ENCODE results near the gene C11orf87. TPM values are rescaled to one million over a fixed set of nuclear protein-coding genes. Genes with fewer than 3 reads are reported as not detected.
A peak's percentile ranks its signal among the peaks of the same experiment; 100 is the strongest.

The C11orf87 gene
- polyA plus RNA-seq (2013, experiment 1 of 2) = 0.30 TPM
- polyA plus RNA-seq (2013, experiment 2 of 2) = 0.33 TPM

DNA sequence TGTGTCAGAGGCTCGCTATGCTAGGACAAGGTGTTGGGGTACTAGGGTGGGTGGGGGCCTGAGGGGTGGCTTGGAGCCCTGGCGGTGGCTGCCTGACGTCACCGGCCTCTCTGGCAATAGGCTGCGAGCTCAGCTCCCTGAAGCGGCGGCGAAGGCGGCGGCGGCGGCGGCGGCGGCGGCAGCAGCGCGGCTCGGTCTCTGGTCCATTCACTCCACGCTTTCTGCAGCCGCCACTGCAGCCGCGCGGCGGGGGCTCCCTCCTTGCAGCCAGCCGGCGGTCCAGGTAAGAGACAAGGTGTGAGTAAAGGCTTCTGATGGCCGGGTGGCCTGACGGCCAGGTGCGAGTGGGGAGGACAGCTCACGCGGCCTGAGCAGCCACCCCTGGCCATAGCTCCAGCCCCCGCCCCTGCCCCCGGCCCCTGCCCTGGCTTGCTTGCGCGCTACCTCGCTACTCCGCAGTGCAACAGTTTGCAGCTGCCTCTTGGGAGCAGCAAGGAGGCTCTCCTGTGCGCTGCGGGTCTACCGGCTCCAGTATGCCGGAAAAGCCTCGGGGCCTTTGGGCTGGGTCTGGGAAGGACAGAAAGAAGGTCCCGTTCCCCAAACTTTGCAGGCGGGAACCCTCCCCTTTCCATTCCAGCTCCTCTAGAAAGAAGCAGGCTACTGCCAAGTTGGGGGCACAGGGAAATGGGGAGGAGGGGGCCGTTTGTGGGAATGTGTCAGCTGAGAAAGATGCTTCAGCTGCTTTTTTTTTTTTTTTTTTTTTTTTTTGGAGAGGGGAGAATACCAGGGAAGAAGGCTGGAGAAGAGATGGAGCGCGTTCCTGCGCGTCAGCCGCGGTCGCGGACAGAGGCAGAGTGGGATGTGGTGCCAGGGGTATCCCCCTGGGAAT, at the start of gene C11orf87:
Gene C11orf87, plus strand, starts transcription at position 210 of the 889 bp plus-strand sequence. CDS start 1,444 bp downstream, outside the sequence.
- Histone ChIP-seq H2BK15ac (ENCODE audit: low read depth, poor library complexity, severe bottlenecking) (no peak within 1 kb of the TSS), H3K4me3 (ENCODE audit: insufficient read depth in 1 of 2, low read depth in 1 of 2, low read length in 2 of 2) (peak within 1 kb of the TSS; percentile 54 to 74), H3K14ac (ENCODE audit: low read length in 2 of 2) (peak within 1 kb of the TSS in 1 of 2 experiments; percentile 87), H4K8ac (ENCODE audit: low read length) (peak within 1 kb of the TSS; percentile 35), H3K9ac (ENCODE audit: low read length) (no peak within 1 kb of the TSS), H4K91ac (ENCODE audit: low read length) (no peak within 1 kb of the TSS), H3K9me3 (ENCODE audit: control insufficient read depth, low read length) (no peaks in the 10 kb centered on the region), H3K4me1 (ENCODE audit: control insufficient read depth, insufficient read depth, low read depth, low read length) (peaks cover 20% of the 10 kb centered on the region), H3K4me2 (ENCODE audit: low read length, poor library complexity, severe bottlenecking) (peak within 1 kb of the TSS; percentile 96), H3K27me3 (ENCODE audit: control insufficient read depth in 1 of 2, insufficient read depth in 1 of 2, low read length in 2 of 2) (peaks cover 17 to 32% of the 10 kb centered on the region in 2 experiments), H2BK5ac (ENCODE audit: low read depth, low read length, poor library complexity, severe bottlenecking) (no peak within 1 kb of the TSS), H3K4ac (ENCODE audit: low read depth in 1 of 2, low read length in 2 of 2) (no peak within 1 kb of the TSS), H3K36me3 (ENCODE audit: control insufficient read depth in 1 of 2, insufficient read depth in 2 of 2, low read depth in 1 of 2, low read length in 2 of 2) (no peaks in the 10 kb centered on the region), H3K27ac (ENCODE audit: low read length, poor library complexity, severe bottlenecking) (no peak within 1 kb of the TSS), H3K23ac (ENCODE audit: low read length in 2 of 2) (no peak within 1 kb of the TSS), H3K18ac (ENCODE audit: low read depth in 1 of 2, low read length in 2 of 2) (no peak within 1 kb of the TSS), H2AK5ac (ENCODE audit: low read length, severe bottlenecking) (no peak within 1 kb of the TSS), H2BK12ac (ENCODE audit: low read length in 2 of 2) (no peak within 1 kb of the TSS), H2BK120ac (ENCODE audit: low read depth, low read length) (no peak within 1 kb of the TSS), H3K79me1 (replicated peaks; ENCODE audit: low read length, poor library complexity, severe bottlenecking) (no peaks in the 10 kb centered on the region), H2AFZ (ENCODE audit: low read depth, low read length) (no peak within 1 kb of the TSS)
- WGBS = 3% methylated on average over 31 of the region's 54 CpGs
- peak; percentile 8 for DNase-seq

DNA sequence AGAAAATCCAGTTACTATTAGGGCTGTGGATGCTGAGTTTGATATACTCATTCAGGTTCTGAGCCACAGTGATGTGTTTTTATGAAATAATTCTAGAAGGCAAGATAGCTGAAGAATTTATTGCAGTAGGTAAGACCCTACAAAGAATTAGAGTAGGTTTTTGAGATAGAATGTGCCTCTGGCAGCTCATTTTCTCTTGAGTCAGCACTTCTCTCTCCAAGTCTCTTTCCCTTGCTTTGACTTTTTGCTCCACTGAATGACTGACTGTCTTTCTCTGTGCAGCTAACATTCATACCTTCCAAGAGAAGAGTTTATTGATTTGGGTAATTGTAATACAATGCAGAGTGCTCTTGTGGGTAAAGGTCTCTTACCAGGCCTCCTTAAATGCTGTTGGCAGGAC, 48.0 kb upstream of the C11orf87 start:
- Histone ChIP-seq H3K4me2 (ENCODE audit: low read length, poor library complexity, severe bottlenecking) (no peak overlapping the region), H3K9ac (ENCODE audit: low read length) (no peak overlapping the region), H4K8ac (ENCODE audit: low read length) (no peak overlapping the region), H3K4me1 (ENCODE audit: control insufficient read depth, insufficient read depth, low read depth, low read length) (no peaks in the 10 kb centered on the region), H3K18ac (ENCODE audit: low read depth in 1 of 2, low read length in 2 of 2) (no peak overlapping the region), H2BK120ac (ENCODE audit: low read depth, low read length) (no peak overlapping the region), H3K9me3 (ENCODE audit: control insufficient read depth, low read length) (peaks cover 14% of the 10 kb centered on the region), H3K79me1 (replicated peaks; ENCODE audit: low read length, poor library complexity, severe bottlenecking) (no peaks in the 10 kb centered on the region), H2BK12ac (ENCODE audit: low read length in 2 of 2) (no peak overlapping the region), H3K14ac (ENCODE audit: low read length in 2 of 2) (no peak overlapping the region), H4K91ac (ENCODE audit: low read length) (no peak overlapping the region), H2AK5ac (ENCODE audit: low read length, severe bottlenecking) (no peak overlapping the region), H3K4ac (ENCODE audit: low read depth in 1 of 2, low read length in 2 of 2) (no peak overlapping the region), H3K4me3 (ENCODE audit: insufficient read depth in 1 of 2, low read depth in 1 of 2, low read length in 2 of 2) (no peak overlapping the region), H2BK15ac (ENCODE audit: low read depth, poor library complexity, severe bottlenecking) (no peak overlapping the region), H3K27me3 (ENCODE audit: control insufficient read depth in 1 of 2, insufficient read depth in 1 of 2, low read length in 2 of 2) (no peaks in the 10 kb centered on the region), H2AFZ (ENCODE audit: low read depth, low read length) (no peak overlapping the region), H2BK5ac (ENCODE audit: low read depth, low read length, poor library complexity, severe bottlenecking) (no peak overlapping the region), H3K27ac (ENCODE audit: low read length, poor library complexity, severe bottlenecking) (no peak overlapping the region), H3K36me3 (ENCODE audit: control insufficient read depth in 1 of 2, insufficient read depth in 2 of 2, low read depth in 1 of 2, low read length in 2 of 2) (no peaks in the 10 kb centered on the region), H3K23ac (ENCODE audit: low read length in 2 of 2) (no peak overlapping the region)
- DNase-seq = no peak

GRCh38 chr11:109374441-109374840, 47.5 kb upstream of the C11orf87 start:
- Histone ChIP-seq H3K14ac (ENCODE audit: low read length in 2 of 2) (no peak overlapping the region), H3K79me1 (replicated peaks; ENCODE audit: low read length, poor library complexity, severe bottlenecking) (no peaks in the 10 kb centered on the region), H3K27ac (ENCODE audit: low read length, poor library complexity, severe bottlenecking) (no peak overlapping the region), H3K4me3 (ENCODE audit: insufficient read depth in 1 of 2, low read depth in 1 of 2, low read length in 2 of 2) (no peak overlapping the region), H2BK12ac (ENCODE audit: low read length in 2 of 2) (no peak overlapping the region), H3K36me3 (ENCODE audit: control insufficient read depth in 1 of 2, insufficient read depth in 2 of 2, low read depth in 1 of 2, low read length in 2 of 2) (no peaks in the 10 kb centered on the region), H4K8ac (ENCODE audit: low read length) (no peak overlapping the region), H2AK5ac (ENCODE audit: low read length, severe bottlenecking) (no peak overlapping the region), H3K9me3 (ENCODE audit: control insufficient read depth, low read length) (peaks cover 11% of the 10 kb centered on the region), H3K4me2 (ENCODE audit: low read length, poor library complexity, severe bottlenecking) (no peak overlapping the region), H4K91ac (ENCODE audit: low read length) (no peak overlapping the region), H3K9ac (ENCODE audit: low read length) (no peak overlapping the region), H2BK15ac (ENCODE audit: low read depth, poor library complexity, severe bottlenecking) (no peak overlapping the region), H3K27me3 (ENCODE audit: control insufficient read depth in 1 of 2, insufficient read depth in 1 of 2, low read length in 2 of 2) (no peaks in the 10 kb centered on the region), H3K18ac (ENCODE audit: low read depth in 1 of 2, low read length in 2 of 2) (no peak overlapping the region), H2BK120ac (ENCODE audit: low read depth, low read length) (no peak overlapping the region), H2AFZ (ENCODE audit: low read depth, low read length) (no peak overlapping the region), H3K4me1 (ENCODE audit: control insufficient read depth, insufficient read depth, low read depth, low read length) (no peaks in the 10 kb centered on the region), H3K23ac (ENCODE audit: low read length in 2 of 2) (no peak overlapping the region), H2BK5ac (ENCODE audit: low read depth, low read length, poor library complexity, severe bottlenecking) (no peak overlapping the region), H3K4ac (ENCODE audit: low read depth in 1 of 2, low read length in 2 of 2) (no peak overlapping the region)
- 88% methylated on average over 3 of the region's 4 CpGs for WGBS
- DNase-seq = no peak

DNA sequence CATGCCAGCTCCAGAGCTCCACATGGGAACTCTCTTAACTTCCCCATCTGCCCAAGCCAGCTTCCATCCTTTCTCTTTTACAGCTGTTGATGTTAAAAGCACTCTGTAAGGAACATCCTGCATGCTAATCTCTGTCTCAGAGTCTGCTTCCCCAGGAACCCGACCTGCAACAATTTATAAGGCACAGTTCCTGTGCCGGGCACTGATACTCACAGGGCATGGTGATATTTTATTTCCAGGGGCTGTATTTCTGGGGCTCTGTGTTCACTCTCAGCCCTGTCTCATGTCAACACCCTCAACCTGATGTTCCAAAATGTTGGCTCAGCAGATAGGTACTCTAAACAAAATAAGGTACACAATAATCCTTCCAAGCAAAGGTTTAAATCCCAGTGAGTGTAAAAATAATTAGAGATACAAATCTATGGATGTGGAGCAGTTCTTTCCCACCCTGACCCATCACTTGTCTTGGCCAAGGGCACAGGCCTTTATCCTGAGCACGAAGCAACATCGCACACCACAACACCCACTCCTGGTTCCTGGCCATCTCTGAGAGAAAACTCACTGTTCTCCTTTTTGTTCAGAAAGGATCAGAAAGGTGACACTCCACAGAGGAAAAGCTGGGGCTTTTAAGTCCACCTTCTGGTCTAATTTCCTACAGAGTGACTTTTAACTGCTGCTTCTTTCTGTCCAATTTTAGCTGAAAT, 44.8 kb upstream of the C11orf87 start:
- Histone ChIP-seq H2BK5ac (ENCODE audit: low read depth, low read length, poor library complexity, severe bottlenecking) (no peak overlapping the region), H3K4me3 (ENCODE audit: insufficient read depth in 1 of 2, low read depth in 1 of 2, low read length in 2 of 2) (no peak overlapping the region), H2BK15ac (ENCODE audit: low read depth, poor library complexity, severe bottlenecking) (no peak overlapping the region), H4K8ac (ENCODE audit: low read length) (no peak overlapping the region), H3K4me2 (ENCODE audit: low read length, poor library complexity, severe bottlenecking) (no peak overlapping the region), H3K9me3 (ENCODE audit: control insufficient read depth, low read length) (no peaks in the 10 kb centered on the region), H2AK5ac (ENCODE audit: low read length, severe bottlenecking) (no peak overlapping the region), H3K23ac (ENCODE audit: low read length in 2 of 2) (no peak overlapping the region), H3K27me3 (ENCODE audit: control insufficient read depth in 1 of 2, insufficient read depth in 1 of 2, low read length in 2 of 2) (no peaks in the 10 kb centered on the region), H3K36me3 (ENCODE audit: control insufficient read depth in 1 of 2, insufficient read depth in 2 of 2, low read depth in 1 of 2, low read length in 2 of 2) (no peaks in the 10 kb centered on the region), H3K4ac (ENCODE audit: low read depth in 1 of 2, low read length in 2 of 2) (no peak overlapping the region), H3K14ac (ENCODE audit: low read length in 2 of 2) (no peak overlapping the region), H3K79me1 (replicated peaks; ENCODE audit: low read length, poor library complexity, severe bottlenecking) (no peaks in the 10 kb centered on the region), H2BK12ac (ENCODE audit: low read length in 2 of 2) (no peak overlapping the region), H2BK120ac (ENCODE audit: low read depth, low read length) (no peak overlapping the region), H2AFZ (ENCODE audit: low read depth, low read length) (no peak overlapping the region), H3K18ac (ENCODE audit: low read depth in 1 of 2, low read length in 2 of 2) (no peak overlapping the region), H3K27ac (ENCODE audit: low read length, poor library complexity, severe bottlenecking) (no peak overlapping the region), H4K91ac (ENCODE audit: low read length) (no peak overlapping the region), H3K4me1 (ENCODE audit: control insufficient read depth, insufficient read depth, low read depth, low read length) (no peaks in the 10 kb centered on the region), H3K9ac (ENCODE audit: low read length) (no peak overlapping the region)
- no peak for DNase-seq
- WGBS = 85% methylated on average over 4 of the region's 4 CpGs
